ENCODE measurements around the gene EFNA1. TPM values are rescaled to one million over a fixed set of nuclear protein-coding genes. Genes with fewer than 3 reads are reported as not detected.

Gene EFNA1
- total and polyA plus RNA-seq, 2 of the 13 experiments (the other 11 are each of a cell fraction or from before 2014, with no cell fraction given): 81.8 to 874 TPM

GRCh38 chr1:155083052-155083541 is 44.6 kb upstream of the EFNA1 start:
- Histone ChIP-seq H3K27ac (ENCODE audit: extremely low read length, insufficient read depth, low read length) (no peak overlapping the region), H3K9ac (ENCODE audit: insufficient read depth, low read depth, low read length) (no peak overlapping the region), H4K20me1 (ENCODE audit: insufficient read depth, low read length) (peaks cover 4% of the 10 kb centered on the region; the same call in 1 of the 2 replicates), H3K4me2 (ENCODE audit: low read depth, low read length) (peak overlapping the region; percentile 90; the same call in 1 of the 2 replicates), H3K4me1 (ENCODE audit: insufficient read depth, low read length) (peaks cover 88% of the 10 kb centered on the region), H3K4me3 (replicated peaks in 1 of 3; ENCODE audit: insufficient read depth in 1 of 3, low read depth in 2 of 3, low read length in 3 of 3) (peak overlapping the region in 1 of 3 experiments; percentile 70; a peak in 1 of 6 replicates), H3K79me2 (ENCODE audit: insufficient read depth, low read length) (no peaks in the 10 kb centered on the region), H3K9me3 (ENCODE audit: low read length) (no peaks in the 10 kb centered on the region), H3K36me3 (replicated peaks in 1 of 2; ENCODE audit: control insufficient read depth in 1 of 2, insufficient read depth in 2 of 2, low read length in 2 of 2) (no peaks in the 10 kb centered on the region), H2AFZ (ENCODE audit: low read length) (no peak overlapping the region), H3K27me3 (ENCODE audit: control insufficient read depth in 1 of 2, insufficient read depth in 2 of 2, low read length in 2 of 2) (peaks cover 27 to 62% of the 10 kb centered on the region in 2 experiments)
- intact Hi-C loops (cut with micrococcal nuclease; ENCODE audit: unreplicated experiment) (loop anchor here (5.0 to 10.0 kb wide), 2 partner anchors 36 to 178 kb away; no protein-coding TSS in a partner anchor), in situ Hi-C loops (cut with HindIII; ENCODE audit: extremely low pct_ligation_motif_present, low pct_unique_long_range_greater_than_20kb) (no loop called here)
- ChIA-PET CTCF (ENCODE audit: low intra/inter-chr PET ratio, low total read pairs) (interaction anchor here (1.4 to 2.9 kb wide), 5 partner anchors 20 to 84 kb away, joined by 3 to 39 read pairs (median 7); partner anchors contain the start of genes EFNA4 and ZBTB7B), POLR2A (no interaction called here)
- TF ChIP-seq TFE3 (CRISPR knock-in tag; IDR thresholded peaks at IDR 0.05): no peak
- FAIRE-seq: no peak
- ATAC-seq: no peak
- 10% methylated on average over 2 of the region's 6 CpGs for WGBS (ENCODE audit: low lambda C conversion rate)
- no peak for DNase-seq (ENCODE audit: low spot score)
- BruUV-seq (replicated peaks): no TSS peak

GRCh38 chr1:155083865-155084721 is 43.6 kb upstream of the EFNA1 start:
- ChIA-PET POLR2A (interaction anchor here (0.8 to 2.7 kb wide), 13 partner anchors 9 to 123 kb away, joined by 3 to 19 read pairs (median 5); partner anchors contain the start of genes EFNA4 and KRTCAP2), CTCF (ENCODE audit: low intra/inter-chr PET ratio, low total read pairs) (interaction anchor here (0.8 to 2.9 kb wide), 8 partner anchors 13 to 83 kb away, joined by 3 to 39 read pairs (median 4); partner anchors contain the start of genes ADAM15, EFNA4 and ZBTB7B)
- FAIRE-seq: no peak
- H4K20me1 ChIP-seq (ENCODE audit: insufficient read depth, low read length): peaks cover 4% of the 10 kb centered on the region; the same call in 1 of the 2 replicates
- DNase-seq (ENCODE audit: low spot score): peak; percentile 44
- in situ Hi-C loops (cut with HindIII; ENCODE audit: extremely low pct_ligation_motif_present, low pct_unique_long_range_greater_than_20kb) (no loop called here), intact Hi-C loops (cut with micrococcal nuclease; ENCODE audit: unreplicated experiment) (loop anchor here (1.0 to 10.0 kb wide), 3 partner anchors 22 to 179 kb away; no protein-coding TSS in a partner anchor)
- no peaks in the 10 kb centered on the region for H3K36me3 ChIP-seq (replicated peaks in 1 of 2; ENCODE audit: control insufficient read depth in 1 of 2, insufficient read depth in 2 of 2, low read length in 2 of 2)
- H2AFZ ChIP-seq (ENCODE audit: low read length): no peak overlapping the region
- peak overlapping the region in 2 of 3 experiments; percentile 75 to 89; a peak in 3 of 6 replicates for H3K4me3 ChIP-seq (replicated peaks in 1 of 3; ENCODE audit: insufficient read depth in 1 of 3, low read depth in 2 of 3, low read length in 3 of 3)
- H3K4me2 ChIP-seq (ENCODE audit: low read depth, low read length): peak overlapping the region; percentile 98
- no peaks in the 10 kb centered on the region for H3K9me3 ChIP-seq (ENCODE audit: low read length)
- peaks cover 91% of the 10 kb centered on the region for H3K4me1 ChIP-seq (ENCODE audit: insufficient read depth, low read length)
- no peak overlapping the region for H3K9ac ChIP-seq (ENCODE audit: insufficient read depth, low read depth, low read length)
- ATAC-seq: peak; percentile 2
- no TSS peak for BruUV-seq (replicated peaks)
- 27% methylated on average over 11 of the region's 21 CpGs for WGBS (ENCODE audit: low lambda C conversion rate)
- no peak overlapping the region for H3K27ac ChIP-seq (ENCODE audit: extremely low read length, insufficient read depth, low read length)
- H3K27me3 ChIP-seq (ENCODE audit: control insufficient read depth in 1 of 2, insufficient read depth in 2 of 2, low read length in 2 of 2): peaks cover 26 to 52% of the 10 kb centered on the region in 2 experiments
- H3K79me2 ChIP-seq (ENCODE audit: insufficient read depth, low read length): no peaks in the 10 kb centered on the region
- no peak for TF ChIP-seq ZNF296 (CRISPR knock-in tag; conservative IDR thresholded peaks at IDR 0.05)
- TF ChIP-seq SMYD3 (CRISPR knock-in tag; IDR thresholded peaks at IDR 0.05): no peak
- TF ChIP-seq ZNF441 (CRISPR knock-in tag; IDR thresholded peaks at IDR 0.05; ENCODE audit: borderline replicate concordance): no peak
- no peak for TF ChIP-seq EEA1 (CRISPR knock-in tag; IDR thresholded peaks at IDR 0.05; ENCODE audit: borderline replicate concordance)
- no peak for TF ChIP-seq ZBTB4 (CRISPR knock-in tag; IDR thresholded peaks at IDR 0.05; ENCODE audit: borderline replicate concordance)
- no peak for TF ChIP-seq KDM5B (CRISPR knock-in tag; IDR thresholded peaks at IDR 0.05; ENCODE audit: borderline replicate concordance)
- no peak for TF ChIP-seq GMEB2 (CRISPR knock-in tag; IDR thresholded peaks at IDR 0.05; ENCODE audit: low read depth)

Measured in HepG2 (cell line).